ENCODE measurements around the gene RAD17.
A peak's percentile ranks its signal among the peaks of the same experiment; 100 is the strongest.
"Not testable (repeated sequence)": the region's sequence is repeated elsewhere in the genome, so short reads cannot be mapped to it uniquely, and the experiment has no call there.

Gene RAD17, protein sequence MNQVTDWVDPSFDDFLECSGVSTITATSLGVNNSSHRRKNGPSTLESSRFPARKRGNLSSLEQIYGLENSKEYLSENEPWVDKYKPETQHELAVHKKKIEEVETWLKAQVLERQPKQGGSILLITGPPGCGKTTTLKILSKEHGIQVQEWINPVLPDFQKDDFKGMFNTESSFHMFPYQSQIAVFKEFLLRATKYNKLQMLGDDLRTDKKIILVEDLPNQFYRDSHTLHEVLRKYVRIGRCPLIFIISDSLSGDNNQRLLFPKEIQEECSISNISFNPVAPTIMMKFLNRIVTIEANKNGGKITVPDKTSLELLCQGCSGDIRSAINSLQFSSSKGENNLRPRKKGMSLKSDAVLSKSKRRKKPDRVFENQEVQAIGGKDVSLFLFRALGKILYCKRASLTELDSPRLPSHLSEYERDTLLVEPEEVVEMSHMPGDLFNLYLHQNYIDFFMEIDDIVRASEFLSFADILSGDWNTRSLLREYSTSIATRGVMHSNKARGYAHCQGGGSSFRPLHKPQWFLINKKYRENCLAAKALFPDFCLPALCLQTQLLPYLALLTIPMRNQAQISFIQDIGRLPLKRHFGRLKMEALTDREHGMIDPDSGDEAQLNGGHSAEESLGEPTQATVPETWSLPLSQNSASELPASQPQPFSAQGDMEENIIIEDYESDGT

GRCh38 chr5:69369340-69370121 lies at the start of gene RAD17, which contains the start of the genes AK6 and TAF9:
Gene RAD17 (plus strand): TSS chr5:69369818. CDS start chr5:69372209, 2,391 bp downstream.
Gene AK6 (minus strand): TSS chr5:69369520. CDS start chr5:69369490, 30 bp downstream.
Gene TAF9 (minus strand): TSS chr5:69369520. CDS start chr5:69365737, 3,783 bp downstream.
- DNase-seq: peak; percentile 26 to 57

- no peak for DNase-seq
Measured at GRCh38 chr5:69326365-69326764, 43.3 kb upstream of the RAD17 start.

DNA sequence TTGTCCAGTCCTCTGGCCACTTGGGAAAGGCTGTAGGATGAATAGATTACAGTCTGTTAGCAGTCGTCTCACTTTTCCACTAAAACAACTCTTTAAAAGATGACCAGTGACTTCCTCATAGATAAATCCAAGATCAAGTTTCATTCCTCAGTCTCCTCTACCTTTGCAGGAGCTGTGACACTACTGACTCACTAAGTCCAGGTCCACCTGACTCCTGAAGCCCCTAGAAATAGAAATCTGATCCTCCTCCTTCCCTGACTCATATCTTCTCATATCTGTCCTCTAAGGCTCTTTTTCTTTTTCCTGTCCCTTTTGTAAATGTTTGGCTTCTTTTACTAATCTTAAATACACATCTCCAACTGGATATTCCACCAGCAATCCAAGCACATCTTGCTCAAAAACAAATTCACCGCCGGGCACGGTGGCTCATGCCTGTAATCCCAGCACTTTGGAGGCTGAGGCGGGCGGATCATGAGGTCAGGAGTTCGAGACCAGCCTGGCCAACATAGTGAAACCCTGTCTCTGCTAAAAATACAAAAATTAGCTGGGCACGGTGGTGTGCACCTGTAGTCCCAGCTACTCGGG lies 39.6 kb upstream of the RAD17 start:
- DNase-seq: no peak

DNA sequence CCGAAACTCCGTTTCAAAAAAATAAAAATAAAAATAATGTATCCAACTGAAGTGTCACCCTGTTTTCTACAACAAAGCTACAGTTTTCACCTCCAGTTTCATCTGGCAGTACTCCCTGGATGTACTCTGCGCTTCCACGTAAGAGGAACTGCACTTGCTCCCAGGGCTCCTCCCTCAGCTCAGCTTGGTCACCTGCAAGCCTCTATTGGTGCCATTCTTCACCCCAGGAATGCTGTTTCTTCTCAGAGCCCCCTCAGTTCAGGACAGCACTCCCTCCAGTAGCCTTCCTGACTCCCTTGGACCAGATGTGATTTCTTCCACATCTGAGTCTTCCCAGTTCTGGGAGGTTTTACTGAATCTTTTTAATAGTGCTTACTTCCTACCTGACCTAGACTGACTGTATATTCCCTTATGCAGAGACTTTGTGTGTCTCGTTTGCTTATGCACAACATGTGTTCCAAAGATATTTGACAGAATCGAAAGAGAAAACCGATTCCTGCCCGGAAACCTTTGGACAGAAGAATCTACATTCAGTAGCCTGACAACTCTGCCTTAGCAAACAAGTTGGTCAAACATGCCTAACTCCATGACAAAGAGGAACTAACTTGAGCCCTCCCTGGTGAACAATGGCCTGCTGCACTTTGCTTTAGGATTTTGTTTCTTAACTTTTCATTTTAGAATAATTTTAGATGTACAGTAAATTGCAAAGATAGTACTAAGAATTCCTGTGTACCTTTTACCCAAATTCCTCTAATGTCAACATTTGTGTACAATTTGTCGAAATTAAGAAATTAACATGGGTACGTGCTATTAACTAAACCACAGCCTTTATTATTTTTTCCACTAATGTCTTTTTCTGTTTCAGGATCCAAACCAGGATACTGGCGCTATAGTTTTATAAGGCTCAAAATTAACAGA lies 37.8 kb upstream of the RAD17 start:
- no peak for DNase-seq

DNA sequence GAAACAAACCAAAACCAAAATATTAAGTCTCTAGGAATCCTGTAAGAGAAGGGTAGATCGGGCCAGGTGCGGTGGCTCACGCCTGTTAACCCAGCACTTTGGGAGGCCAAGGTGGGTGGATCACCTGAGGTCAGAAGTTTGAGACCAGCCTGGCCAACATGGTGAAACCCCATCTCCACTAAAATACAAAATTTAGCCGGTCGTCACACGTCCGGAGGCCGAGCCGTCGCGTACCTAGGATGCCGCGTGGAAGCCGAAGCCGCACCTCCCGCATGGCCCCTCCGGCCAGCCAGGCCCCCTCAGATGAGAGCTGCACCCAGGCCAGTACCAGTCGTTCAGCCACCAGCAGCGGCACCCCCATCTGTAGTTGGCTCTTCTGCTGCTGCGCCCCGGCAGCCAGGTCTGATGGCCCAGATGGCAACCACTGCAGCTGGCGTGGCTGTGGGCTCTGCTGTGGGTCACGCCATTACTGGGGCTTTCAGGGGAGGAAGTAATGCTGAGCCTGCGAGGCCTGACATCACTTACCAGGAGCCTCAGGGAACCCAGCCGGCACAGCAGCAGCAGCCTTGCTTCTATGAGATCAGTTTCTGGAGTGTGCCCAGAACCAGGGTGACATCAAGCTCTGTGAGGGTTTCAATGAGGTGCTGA lies 35.8 kb upstream of the RAD17 start:
- not testable (repeated sequence) for DNase-seq

GRCh38 chr5:69334793-69335268 lies 34.8 kb upstream of the RAD17 start:
- DNase-seq: peak in 1 of 2 experiments; percentile 18

DNA sequence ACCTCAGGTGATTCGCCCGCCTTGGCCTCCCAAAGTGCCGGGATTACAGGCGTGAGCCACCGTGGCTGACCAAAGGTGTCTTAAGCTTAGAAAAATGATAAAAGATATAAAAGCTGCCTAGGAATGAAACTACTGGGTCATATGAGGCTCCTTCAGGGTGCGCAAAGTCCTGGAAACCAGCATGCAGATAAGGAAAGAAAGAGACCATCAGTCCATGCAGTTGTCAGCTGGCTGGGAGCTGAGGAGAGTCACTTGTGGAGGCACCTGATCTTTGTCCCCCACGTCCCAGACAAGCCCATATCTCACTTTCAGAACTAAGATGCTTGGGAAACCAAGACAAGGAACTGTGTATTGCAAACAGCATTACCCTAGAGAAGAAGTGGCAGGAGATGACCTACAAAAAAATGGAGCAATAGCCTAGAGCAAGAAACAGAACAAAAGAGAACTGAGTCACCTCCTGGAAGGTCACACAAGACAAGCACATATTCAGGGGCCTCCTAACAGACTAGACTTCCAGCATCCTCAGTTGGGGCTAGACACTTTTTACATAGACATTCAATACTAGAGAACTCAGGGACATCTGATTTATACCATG lies 34.2 kb upstream of the RAD17 start:
- no peak for DNase-seq

- DNase-seq: no peak
Measured at GRCh38 chr5:69341520-69342161, 28.0 kb upstream of the RAD17 start.

- no peak for DNase-seq
Measured at GRCh38 chr5:69343083-69343482, 26.5 kb upstream of the RAD17 start.

GRCh38 chr5:69350664-69351063 lies 19.0 kb upstream of the RAD17 start:
- no peak for DNase-seq

- no peak for DNase-seq
Measured at GRCh38 chr5:69359699-69360098, 9.9 kb upstream of the RAD17 start.

DNA sequence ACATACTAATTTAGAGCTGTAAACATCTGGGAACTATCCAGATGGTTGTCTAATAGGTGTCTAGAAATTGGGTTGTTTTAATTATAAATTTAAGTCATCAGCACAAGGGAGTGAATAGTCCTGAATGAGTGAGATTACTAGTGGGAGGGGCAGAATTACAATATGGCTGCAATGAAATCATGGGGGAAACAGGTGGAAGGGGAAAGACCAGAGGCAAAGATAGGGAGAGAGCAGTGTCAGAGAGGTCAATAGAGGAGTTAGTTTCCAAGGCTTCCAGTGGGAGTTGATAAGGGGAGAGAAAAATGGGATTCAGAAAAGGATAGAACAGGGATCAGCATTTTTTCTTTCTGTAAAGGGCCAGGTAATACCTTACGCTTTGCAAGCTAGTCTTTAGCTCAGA lies 9.2 kb upstream of the RAD17 start:
- DNase-seq: no peak

GRCh38 chr5:69364414-69364813 lies 5.2 kb upstream of the RAD17 start:
- no peak for DNase-seq

DNA sequence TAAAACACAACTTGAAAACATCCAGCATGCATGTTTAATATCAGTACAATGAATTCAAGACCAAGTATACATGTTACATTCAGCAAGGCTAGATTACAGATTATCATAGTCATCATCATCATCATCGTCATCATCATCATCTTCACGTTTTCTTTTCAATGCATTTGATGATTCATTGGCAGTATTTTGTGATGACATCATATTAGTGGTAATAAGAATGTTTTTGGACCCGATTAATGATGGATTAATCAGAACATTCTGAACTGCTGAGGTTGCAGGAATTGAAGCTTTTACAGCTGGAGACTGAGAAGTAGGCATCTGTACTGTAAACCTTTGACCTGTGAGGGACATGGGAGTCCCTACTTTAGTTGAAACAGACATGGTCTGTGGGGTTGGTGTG lies 4.8 kb upstream of the RAD17 start:
- no peak for DNase-seq

DNA sequence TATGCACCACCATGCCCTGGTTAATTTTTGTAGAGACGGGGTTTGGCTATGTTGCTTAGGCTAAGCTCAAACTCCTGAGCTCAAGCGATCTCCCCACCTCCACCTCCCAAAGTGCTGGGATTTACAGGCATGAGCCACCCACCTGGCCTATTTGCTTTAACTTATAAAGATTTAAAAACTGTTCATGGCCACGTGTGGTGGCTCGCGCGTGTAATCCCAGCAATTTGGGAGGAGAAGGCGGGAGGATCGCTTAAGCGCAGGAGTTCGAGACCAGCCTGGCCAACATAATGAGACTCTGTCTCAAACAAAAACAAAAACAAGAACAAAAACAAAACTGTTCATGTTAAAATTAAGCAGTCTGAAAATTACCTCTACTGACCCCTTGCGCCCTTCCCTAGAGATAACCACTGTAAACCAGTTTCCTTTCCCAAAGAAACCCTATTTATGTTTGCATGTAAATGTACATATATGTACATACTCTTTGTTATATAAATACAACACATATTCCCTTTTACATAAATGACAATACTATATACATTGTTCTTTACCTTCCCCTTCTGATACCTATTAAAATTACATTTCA lies 1.8 kb upstream of the RAD17 start:
- no peak for DNase-seq

DNA sequence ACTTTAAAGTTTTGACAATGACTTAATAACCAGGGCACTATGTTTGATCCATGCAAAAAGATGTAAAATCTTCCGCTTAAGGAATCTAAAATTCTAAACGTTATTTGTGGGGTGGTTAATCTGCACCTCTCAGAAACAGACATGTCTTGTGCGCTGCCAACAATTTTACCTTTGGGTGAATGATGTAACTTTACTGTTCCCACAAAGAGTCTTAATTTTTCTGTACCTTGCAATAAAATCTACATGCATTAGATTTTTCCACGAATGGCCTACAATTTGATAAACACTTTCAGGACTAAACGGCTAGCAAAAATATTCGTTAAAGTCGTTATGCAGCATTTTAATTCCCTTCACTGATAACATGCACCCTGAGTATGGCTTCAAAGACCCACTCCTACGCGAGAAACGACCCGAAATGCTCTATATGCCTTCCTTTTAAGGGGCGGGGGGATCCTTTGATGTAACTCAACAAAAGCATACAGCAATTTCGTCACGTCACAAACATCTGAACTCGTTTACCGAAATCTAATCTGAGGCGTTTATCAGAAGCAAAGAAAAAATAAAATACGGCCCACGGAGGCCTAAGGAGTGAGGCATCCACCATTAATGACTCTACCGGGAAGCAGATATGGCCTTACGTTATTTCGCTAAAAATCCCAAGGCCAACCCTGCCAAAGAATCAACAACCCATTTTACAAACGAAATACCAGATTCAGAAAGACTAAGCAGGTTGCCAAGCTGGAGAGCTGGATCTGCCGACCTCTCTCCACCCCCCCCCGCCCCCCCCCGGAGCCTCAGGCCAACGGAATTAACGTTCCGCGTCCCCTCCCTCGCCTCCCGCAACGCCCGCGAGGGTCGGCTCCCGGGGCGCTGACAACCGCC lies 919 bp upstream of the RAD17 start:
- DNase-seq: no peak

DNA sequence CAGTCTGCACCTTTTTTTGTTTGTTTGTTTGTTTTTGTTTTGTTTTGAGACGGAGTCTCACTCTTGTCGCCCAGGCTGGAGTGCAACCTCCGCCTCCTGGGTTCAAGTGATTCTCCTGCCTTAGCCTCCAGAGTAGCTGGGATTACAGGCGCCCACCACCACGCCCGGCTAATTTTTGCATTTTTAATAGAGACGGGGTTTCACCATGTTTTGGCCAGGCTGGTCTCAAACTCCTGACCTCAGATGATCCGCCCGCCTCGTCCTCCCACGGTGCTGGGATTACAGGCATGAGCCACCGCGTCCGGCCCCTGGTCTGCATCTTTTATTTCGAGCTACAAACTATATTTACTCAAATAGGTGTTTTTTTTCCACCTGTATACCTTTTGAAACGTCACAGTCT lies 717 bp downstream of the RAD17 start:
- DNase-seq: not testable (repeated sequence)

- no peak for DNase-seq
Measured at GRCh38 chr5:69372394-69372793, 2.8 kb downstream of the RAD17 start.
